Measurements from ENCODE around the gene TEAD1.

GRCh38 chr11:12807621-12808020 lies 133.4 kb downstream of the TEAD1 start:
- TF ChIP-seq CTCF (conservative IDR thresholded peaks at IDR 0.05; ENCODE audit: low read depth in 2 of 2) (no peak), EZH2phosphoT487 (IDR thresholded peaks at IDR 0.05; ENCODE audit: unreplicated experiment) (no peak)
- TF ChIP-seq, protein P1, sequence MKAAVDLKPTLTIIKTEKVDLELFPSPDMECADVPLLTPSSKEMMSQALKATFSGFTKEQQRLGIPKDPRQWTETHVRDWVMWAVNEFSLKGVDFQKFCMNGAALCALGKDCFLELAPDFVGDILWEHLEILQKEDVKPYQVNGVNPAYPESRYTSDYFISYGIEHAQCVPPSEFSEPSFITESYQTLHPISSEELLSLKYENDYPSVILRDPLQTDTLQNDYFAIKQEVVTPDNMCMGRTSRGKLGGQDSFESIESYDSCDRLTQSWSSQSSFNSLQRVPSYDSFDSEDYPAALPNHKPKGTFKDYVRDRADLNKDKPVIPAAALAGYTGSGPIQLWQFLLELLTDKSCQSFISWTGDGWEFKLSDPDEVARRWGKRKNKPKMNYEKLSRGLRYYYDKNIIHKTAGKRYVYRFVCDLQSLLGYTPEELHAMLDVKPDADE (IDR thresholded peaks at IDR 0.05), result no peak
